Activated T-cell treated with anti-CD3 and anti-CD28 coated beads for 48 hours (primary cell): ENCODE data around the gene TBX1.

Source experiments
- DNase-seq: peaks from one replicate; pipeline ENCODE4 v3.0.0-alpha.2; 2020; ENCODE audit warnings: low read depth

The TBX1 gene

DNA sequence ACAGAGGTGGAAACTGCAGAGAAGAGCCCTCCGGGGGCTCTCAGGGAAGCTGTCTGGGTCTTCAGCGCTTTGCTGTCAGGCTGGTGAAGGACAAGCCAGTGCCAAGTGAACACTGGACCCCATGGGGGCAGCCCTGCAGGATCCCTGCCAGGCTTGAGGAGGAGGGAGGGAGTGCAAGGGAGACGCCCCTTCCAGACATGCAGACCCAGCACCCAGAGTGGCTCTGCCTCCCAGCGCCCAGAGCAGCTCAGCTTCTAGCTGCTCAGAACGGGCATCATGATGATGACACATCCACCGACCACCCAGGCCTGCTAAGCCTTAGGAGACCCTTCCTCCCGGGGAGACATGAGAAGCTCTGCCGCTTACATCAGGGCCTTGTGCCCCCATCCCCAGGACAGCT, 39.7 kb downstream of the TBX1 start:
- no peak for DNase-seq

DNA sequence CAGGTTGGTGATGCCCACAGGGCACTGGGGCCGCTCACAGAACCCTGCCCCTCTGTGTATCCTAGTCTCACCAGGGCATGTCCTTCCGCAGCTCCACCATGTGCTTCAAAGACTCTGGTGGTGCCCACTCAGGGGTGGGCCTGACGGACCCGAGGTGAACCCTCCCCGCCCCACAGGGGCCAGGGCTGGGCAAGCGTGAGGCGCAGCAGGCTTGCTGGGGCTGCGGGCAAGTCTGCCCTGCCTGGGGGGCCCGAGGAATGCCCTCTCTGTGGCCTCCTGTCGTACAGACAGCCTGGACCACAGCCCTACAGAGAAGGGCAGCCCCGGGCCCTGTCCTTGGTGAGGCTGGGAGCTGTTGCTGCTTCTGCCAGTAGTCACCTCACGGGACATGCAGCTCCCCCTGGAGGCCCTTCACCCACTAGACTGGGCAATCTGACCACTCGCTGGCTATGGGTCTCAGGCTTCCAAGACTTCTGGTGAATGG, 40.2 kb downstream of the TBX1 start:
- DNase-seq: no peak

DNA sequence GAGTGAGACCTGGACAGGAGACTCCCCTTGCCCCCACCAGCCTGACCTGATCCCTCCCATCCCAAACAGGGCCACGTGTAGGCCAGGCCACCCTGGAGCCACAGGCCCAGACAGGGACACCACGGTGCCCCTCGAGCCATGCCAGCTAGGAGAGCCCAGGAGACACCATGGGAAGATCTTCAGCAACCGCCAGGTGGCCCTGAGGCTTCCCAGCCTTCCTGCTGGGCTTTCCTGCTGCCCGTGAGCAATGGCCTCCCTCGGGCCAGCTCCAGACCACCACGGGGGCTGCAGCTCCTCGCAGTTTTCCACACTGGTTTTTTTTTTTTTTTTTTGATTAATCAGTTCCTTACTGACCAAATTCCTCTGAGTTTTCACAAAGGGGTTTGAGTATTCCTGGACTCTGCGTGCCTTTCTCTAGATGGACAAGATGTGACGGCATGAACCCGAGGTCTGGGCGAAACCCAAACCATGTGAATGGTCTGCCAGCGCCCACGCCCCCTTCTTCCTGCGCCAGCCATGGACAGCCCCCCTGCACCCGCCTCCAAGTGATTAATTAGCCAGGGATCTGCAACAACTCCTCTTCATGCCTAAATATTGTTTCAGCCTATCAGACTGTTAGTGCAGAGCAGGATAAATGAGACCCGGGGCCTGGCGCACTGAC, 40.9 kb downstream of the TBX1 start:
- DNase-seq: no peak

DNA sequence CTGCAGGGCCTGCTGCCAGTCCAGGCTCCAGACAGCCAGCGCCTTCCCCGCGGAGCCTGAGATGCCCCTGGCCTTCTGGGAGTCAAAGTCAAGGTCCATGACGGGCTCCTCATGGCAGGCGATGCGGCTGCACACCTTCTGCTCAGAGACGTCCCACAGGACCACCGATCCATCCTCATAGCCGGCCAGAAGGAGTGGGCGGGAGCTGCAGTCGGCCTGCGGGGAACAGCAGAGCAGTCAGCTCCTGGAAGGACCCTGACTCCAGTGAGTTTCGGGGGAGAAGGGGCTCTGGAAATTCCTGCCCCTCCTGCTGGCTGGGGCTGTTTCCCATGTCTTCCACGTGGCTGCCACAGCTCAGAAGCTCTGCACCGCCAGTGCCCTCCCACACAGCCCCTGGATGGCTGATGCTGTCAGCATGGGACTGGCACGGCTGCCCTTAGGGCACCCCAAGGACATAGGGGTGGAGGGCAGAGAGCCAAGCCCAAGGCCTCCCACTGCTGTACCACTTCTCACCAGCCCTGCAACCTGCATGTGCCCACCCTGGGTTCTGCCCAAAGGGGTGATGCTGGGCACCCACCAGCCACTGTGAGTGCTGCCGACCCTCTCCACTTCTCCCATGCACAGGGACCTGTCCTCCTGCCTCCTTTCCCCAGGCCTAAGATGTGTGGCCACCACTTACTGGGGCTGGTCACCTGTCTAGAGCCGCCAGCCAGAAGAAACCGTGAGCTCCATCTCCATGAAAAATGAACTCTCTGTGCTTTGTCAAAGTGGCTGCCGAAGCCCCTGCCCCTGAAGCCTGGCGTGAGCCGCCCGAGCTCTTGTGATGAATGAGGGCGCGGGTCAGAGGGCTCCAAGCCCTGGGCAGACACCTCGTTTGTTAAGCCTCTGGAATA, 41.7 kb downstream of the TBX1 start:
- DNase-seq: no peak

DNA sequence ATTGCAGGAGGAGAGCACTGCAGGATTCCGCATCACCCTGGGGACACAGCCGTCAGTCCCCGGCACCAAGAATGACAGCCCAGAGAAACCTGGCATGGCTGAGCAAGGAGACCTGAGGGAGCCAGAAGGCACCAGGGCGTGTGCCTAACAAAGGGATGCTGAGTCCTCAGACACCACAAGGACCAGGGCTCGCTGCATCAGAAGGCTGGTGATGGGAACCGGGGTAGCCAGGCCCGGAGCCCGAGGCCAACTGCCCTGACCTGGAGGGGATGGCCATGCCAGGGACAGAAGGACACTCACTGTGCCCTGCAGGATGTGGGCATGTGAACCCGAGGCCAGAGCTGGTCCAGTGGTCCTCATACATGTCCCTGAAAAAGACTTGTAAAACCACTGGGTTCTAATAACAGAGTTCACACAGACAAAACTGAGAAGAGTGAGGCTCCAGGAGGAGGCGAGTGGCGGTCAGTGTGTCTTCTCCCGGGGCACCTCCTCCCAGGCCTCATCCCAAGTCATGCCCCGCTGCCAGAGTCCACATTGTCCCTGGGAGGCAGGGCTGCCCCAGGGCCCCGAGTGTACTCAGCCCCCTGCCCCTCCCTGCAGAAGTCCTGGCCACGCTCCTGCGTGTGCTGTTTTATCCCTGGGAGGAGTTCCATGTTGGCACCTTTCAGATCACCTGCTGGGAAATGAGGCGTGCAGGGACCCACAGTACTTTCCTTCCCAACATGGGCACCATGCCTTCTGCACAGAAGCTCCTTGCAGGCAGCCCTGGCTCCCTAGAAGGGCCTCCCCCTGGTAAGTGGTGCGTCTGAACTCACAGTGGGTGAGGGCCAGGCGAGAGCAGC, 42.5 kb downstream of the TBX1 start:
- no peak for DNase-seq

DNA sequence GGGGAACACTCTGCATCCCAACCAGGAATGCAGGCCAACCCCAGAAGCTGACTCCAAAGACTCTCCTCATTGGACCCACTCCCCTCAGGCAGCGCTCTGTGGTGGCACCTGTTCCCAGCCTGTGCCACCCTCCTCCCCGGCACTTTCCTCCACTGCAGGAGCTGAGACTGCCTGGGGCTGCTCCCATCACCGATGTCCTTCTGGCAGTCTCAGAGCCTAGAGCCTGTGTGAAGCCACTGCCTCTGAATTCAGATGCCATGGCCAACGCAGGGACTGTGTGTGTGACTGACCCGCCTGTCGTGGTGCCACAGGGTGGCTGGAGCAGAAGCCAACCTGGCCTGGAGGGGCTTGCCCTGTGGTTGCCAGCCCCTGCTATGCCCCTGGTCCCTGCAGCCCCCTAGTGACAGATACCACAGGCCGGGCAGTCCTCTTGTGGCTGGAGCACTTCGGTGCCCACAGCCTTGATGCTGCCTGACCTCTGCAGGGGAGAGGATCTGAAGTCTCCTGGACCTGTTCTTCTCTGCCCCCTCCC, 43.2 kb downstream of the TBX1 start:
- DNase-seq: no peak

DNA sequence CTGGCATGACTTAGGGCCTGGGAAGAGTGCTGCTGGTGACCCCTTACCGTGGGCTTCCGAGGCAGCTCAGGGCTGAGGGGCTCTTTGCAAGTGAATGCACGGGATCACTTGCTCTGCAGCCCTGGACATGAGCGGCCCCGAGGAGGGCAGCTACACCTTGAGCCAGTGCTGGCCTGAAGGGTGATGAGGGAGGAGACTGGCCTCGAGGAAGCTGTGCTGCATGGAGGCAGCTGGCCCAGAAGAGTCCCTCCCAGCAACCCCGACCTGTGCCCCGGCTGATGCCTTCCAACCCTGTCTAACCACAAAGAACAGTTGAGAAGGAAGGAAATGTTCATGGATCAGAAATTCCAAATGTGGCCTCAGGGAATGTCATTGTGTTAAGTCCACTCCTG, 45.2 kb downstream of the TBX1 start:
- no peak for DNase-seq

DNA sequence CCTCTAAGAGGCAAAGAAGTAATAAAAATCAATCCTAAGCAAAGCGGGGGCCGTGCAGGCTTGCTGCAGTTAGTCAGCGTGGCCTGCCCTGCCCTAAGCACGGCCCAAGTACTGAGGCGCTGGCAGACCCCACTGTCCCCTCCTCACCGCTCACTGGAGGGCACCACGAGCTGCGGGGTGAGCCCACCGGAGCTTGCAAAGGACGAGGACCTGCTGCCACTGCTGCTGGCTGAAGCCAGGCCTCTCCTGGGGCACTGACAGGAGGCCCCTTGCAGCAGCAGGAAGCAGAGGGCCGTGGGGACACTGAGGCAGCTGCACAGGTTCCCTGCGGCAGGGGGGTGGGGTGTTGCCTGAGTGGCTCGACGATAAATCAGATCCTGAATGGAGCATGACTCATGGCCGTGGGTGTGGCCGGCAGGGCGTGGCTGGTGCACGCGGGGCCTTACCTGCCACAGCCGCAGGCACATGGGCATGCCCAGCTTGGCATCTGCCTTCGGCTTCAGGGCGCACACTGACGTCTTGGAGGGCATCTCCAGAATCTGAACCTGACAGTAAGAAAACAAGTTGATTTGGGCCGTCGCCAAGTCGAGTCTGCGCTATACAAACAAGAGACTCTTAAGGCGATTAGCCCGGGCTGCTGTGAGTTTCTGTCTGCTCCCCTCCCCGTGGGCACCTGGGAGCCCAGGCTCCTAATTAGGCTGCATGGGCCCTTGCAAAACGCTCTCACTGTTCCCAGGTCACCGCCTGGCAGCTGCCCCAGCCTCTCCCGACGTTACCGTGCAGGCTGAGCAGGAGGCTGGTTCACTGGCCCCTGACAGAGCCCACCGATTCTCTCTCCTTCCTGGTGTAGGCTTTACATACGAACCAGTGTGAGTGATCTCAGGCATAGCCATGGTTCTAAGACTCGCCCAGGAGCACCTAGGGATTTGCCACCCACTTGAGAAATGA, 45.9 kb downstream of the TBX1 start:
- DNase-seq: no peak

DNA sequence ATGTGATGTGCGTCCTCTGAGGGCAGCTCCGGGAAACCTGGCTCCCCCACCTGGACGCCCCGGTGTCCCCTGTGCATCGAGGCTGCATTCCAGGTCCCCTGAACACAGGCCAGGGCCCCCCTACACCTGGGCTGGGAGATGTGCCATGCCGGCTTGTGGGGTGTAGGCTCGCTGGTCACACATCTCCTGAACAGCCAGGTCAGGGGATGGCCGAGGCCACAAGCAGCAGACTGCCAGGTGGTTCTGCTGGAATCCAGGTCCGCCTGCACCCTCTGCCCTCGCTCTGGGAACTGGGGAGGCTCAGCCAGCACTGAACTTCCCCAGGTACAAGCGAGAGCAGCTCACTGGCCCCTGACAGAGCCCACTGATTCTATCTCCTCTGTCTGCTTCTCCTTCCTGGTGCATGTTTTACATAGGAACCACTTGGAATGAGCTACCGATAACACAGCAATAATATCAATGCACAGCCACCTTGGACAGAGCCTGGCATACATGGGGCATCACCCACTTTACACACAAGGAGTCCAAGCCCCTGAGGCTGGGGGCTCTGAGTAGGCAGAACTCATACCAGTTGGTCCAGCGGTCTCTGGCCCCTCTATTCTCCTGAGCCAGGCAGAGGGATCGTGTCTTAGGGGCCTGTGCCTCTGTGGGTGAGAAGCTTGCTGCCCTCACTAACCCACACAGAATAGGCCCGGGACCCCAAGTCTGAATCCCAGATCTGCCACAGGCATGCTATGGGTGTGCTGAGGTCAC, 46.8 kb downstream of the TBX1 start:
- DNase-seq: no peak

DNA sequence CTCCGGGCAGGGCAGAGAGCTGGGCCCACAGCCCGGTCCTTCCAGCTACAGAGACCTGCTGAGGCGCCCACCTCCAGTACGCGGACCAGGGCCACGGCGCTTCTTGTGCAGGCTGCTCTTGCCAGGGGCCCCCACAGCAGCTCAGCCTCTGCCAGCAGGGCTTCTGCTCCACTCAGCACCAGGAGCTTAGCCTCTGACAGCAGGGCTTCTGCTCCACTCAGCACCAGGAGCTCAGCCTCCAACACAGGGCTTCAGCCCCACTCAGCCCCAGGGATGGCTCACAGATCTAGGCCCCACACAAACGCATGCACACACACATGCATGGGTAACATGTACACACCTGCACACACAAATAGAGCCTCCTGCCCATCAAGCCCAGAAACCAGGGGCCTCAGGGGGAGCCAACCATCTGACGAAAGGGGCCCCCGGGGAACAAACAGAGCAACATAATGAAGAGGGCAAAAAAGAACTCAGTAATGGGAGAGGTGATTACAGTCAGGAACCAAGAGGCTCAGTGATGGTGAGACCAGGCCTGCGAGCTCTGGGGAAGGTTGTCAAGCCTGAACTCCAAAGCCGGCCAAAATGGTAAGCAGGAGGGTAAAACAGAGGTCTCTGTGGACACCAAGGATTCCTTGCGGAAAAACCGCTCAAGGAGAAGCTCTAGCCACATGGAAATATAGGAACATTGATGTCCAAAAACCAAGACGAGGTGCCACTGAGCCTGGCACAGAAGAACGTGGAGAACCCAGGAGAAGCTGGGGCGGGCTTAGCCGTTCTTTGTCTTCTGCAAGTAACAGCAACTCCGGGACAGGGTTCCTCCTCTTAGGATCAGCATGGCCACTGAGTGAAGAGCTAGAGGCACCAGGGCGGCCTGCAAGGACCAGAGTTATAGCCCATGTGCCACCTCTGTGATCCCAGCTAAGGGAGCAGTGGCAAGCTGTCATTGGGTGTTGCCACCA, 47.6 kb downstream of the TBX1 start:
- no peak for DNase-seq

DNA sequence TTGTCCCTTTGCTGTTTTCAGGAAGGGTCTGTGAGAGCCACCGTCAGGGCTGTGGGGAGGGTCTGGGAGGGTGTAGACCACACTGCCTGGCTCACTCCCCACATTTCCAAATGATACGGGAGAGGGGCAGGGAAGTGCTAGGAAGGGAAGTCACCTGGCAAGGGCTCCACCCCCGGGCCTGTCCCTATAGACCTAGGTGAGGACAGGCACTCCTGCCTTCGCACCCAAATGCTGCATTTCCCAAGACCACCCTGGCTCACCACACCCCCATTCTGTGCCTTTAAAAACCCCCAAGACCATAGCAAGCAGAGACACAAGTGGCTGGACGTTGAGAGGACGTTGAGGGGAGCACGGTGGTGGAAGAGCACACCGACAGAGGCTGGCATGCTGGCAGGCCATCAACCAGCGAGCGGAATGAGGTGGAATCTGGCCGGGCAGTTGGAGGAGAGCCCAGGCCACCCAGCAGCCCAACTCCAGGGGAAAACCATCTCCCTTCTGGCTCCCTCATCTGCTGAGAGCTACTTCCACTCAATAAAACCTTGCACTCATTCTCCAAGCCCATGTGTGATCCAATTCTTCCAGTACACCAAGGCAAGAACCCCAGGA, 48.4 kb downstream of the TBX1 start:
- no peak for DNase-seq

DNA sequence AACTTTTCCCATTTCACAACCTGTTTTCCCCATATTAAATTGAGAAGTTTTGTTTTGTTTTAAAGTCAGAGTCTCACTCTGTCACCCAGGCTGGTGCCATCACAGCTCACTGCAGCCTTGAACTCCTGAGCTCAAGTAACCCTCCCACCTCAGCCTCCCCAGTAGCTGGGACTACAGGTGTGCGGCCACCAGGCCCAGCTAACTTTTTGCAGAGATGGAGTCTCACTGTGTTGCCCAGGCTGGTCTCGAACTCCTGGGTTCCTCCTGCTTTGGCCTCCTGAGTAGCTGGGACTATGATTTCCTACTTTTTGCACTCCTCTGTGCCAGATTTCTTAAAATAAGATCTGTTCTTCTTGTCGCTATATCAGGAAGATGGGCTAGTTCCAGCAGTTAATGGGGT, 49.2 kb downstream of the TBX1 start:
- no peak for DNase-seq

DNA sequence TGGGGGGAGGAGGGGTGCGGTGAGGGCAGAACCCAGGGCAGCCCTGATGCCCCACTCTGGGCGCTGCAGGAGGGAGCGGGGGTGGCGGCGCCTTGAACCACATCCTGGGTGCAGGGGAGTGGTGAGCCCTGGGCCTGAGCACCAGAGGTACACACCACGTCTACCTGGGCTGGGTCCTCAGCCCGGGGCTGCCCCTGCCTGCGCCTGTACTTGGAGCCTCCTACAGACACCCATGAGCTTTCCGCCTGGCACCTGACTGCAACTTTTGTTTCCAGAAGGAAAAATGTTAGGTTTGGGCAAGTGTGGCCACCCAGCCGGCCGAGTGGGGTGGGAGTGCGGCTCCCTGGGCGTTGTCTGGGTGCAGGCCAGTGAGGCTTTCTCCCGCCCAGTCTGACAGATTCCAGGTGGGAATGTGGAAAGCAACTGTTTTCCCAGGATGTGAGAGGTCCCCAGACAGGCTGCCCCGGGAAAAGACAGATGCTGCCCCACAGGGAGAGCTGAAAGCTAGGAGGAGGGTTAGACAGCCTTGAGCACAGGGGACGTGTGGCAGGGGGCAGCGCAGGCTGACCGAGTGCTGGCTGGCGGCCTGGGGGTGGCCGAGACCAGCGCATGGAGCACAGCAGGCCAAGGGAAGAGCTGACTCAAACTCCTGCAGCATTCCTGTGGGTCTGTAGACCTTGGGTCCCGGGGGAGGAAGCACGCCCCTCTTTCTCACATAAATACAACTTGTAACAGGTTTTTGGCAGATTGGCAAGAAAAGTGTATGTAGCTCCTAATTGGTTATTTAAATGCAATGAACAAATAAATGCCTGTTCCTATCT, 50.0 kb downstream of the TBX1 start:
- DNase-seq: no peak

DNA sequence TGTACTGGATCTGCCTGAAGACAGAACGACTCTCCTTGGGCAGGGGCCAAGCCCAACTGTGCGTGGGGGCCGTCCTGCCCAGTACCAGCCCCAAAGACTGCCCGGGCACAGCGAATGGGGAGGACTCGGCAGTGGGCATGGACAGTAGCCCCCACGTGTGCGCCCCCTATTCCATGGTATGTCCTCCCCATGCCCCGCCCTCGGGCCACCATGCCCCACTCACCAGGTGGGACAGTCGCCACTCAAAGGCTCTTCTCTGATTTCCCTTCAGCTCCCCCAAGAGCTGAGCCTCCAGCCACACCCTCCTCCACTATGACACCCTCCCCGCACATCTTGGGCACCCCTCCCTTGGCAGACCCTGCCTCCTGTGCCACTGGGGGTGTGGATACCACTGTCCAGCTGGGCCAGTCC, 50.6 kb downstream of the TBX1 start:
- DNase-seq: no peak

DNA sequence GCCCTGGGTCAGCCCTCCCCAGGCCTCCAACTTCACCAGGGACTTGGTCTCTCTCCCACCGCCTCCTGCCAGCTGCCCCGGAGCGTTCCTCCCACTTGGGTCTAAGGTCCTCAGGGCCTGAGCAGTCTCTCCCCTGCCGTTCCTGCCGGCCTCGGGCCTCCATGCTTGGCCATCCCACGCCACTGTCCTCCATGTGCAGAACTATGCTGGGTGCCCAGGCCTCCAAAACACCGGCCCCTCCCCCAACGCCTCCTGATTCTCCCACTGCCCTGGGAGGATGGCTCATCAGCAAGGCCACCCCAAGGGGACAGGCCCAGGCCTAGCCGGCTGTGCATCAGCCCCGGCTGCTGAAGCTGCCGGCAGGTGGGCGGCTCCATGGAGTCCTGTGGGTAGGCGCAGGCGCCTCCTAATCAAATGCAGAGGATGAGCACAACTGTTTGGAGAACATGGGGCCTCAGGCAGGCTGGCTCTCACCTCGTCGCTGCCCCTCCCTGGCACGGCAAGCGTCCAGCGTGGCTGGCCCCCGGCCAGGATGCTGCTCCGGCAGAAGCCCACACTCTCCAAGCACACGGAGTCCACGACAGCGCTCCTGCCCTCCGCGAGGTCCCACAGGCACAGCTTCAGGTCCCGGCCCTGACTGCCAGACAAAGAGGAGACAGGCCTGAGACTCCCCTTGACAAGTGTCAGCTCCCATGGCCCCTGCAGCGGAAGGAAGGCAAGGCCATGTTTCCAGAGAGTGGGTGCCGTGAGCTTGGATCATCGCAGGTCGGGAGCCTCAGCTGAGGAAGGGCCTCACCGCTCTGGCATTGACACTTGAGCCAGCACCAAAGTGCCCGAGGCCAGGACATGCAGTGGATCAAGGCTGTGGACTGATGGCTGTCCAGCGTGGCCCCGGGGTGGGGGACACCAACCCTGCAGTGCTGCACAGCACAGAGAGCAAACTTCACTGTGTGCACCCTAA, 51.5 kb downstream of the TBX1 start:
- DNase-seq: no peak

DNA sequence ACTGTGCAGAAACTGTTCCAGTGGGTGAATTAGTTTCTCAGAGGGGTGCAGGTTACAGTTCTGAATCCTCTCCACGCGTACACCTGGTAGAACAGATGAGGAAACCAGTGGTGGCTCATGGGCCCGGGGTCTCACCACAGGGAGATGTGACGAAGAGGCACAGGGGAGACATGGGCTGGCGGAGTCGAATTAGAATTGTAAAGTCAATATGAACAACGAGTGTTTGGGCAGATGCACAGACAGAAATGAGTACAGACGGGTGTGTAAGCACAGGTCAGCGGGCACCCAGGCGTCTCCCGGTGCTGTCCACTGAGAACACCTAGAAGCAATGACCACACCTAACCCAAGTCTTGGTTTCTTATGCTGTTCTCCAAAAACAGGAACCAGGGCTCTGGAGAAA, 52.3 kb downstream of the TBX1 start:
- DNase-seq: no peak

DNA sequence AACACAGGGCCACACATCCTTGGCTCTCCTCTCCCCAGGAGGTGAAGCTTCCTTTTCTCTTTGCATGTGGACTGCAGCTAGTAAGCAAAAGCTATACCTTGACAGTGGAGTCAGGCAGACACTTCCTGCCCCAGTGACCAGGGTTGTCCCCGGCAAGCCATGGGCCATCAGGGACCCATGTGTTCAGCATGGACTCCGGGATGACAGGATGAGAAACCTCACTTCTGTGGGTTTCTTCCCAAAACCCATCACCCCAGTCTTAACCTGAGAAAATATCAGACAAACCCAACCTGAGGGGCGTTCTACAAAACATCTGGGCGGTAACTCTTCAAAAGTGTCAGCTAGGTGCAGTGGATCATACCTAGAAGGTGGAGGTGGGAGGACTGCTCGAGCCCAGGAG, 53.9 kb downstream of the TBX1 start:
- DNase-seq: no peak
